Small intestine (tissue), 7 donors: ENCODE results near the gene WNT2B. TPM values are rescaled to one million over a fixed set of nuclear protein-coding genes. Genes with fewer than 3 reads are reported as not detected.

Experiments used
- DNase-seq, 2 donors: peaks; one replicate each; pipeline versions ENCODE4 v3.0.0 to v3.0.0-alpha.2; 2013
- FAIRE-seq: peaks from 2 replicates; lab custom pipeline; 2012; peaks lifted over from hg19 to GRCh38; lab: Jason Lieb, UNC
- H3K27ac ChIP-seq, 3 donors: one replicate each; pipeline ENCODE4 v1.5.1; 2013; ENCODE audit warnings: low read length in 2 of 3, mild to moderate bottlenecking in 2 of 3, control low read depth in 1 of 3, inconsistent platforms in 1 of 3, low read depth in 1 of 3, moderate library complexity in 1 of 3
- H3K27me3 ChIP-seq, 3 donors: one replicate each; pipeline ENCODE4 v1.6.1; 2013; ENCODE audit warnings: low read length in 3 of 3, inconsistent platforms in 1 of 3; ENCODE audit not compliant: control insufficient read depth in 3 of 3, insufficient read depth in 3 of 3
- H3K36me3 ChIP-seq, 3 donors: one replicate each; pipeline ENCODE4 v1.6.1; 2013; ENCODE audit warnings: low read length in 3 of 3, inconsistent platforms in 1 of 3, low read depth in 1 of 3, mild to moderate bottlenecking in 1 of 3, moderate library complexity in 1 of 3; ENCODE audit not compliant: control insufficient read depth in 3 of 3, insufficient read depth in 2 of 3
- H3K4me1 ChIP-seq, 3 donors: one replicate each; pipeline ENCODE4 v1.6.1; 2013; ENCODE audit warnings: low read length in 2 of 3, inconsistent platforms in 1 of 3, low read depth in 1 of 3, mild to moderate bottlenecking in 1 of 3, moderate library complexity in 1 of 3; ENCODE audit not compliant: control insufficient read depth in 3 of 3, insufficient read depth in 2 of 3
- H3K4me3 ChIP-seq, 3 donors: one replicate each; pipeline ENCODE4 v1.5.1; 2013; ENCODE audit warnings: low read length in 3 of 3, control low read depth in 1 of 3, inconsistent platforms in 1 of 3, low read depth in 1 of 3, mild to moderate bottlenecking in 1 of 3, moderate library complexity in 1 of 3
- H3K9me3 ChIP-seq, 2 donors: one replicate each; pipeline ENCODE4 v1.6.1; 2013; ENCODE audit warnings: low read depth in 1 of 2, low read length in 1 of 2; ENCODE audit not compliant: control insufficient read depth in 2 of 2, insufficient read depth in 1 of 2
- WGBS, 3 donors: extraction: QIAGEN DNeasy Blood & Tissue Kit; methylation state at CpG; one replicate each; pipeline ENCODE4 v1.1.7; 2013; 5-methylcytosine and 5-hydroxymethylcytosine counted together
- polyA plus RNA-seq, 4 donors: library from polyadenylated mRNA; stranded (reverse) in 3 of 4; unstranded in 1 of 4; fragments of 200-250 nt in 3 of 4; fragments of 120-200 nt in 1 of 4; gene quantifications; one replicate each; pipeline versions ENCODE4 v1.2.1 to v1.2.3, GENCODE V29; 2013
- donor health status: healthy with polysubstance abuse.
- donor health status: control.
- donor health status: control.
- donor health status: Bipolar disorder and iron deficiency.
- donor health status: healthy.

WNT2B gene
- polyA plus RNA-seq, 4 donors, result 1.6 to 4.3 (median 3.6) TPM

GRCh38 chr1:112536561-112536960, 27.8 kb downstream of the WNT2B start:
- Histone ChIP-seq H3K4me1 (no peaks in the 10 kb centered on the region), H3K9me3 (no peaks in the 10 kb centered on the region), H3K27ac (no peak overlapping the region), H3K4me3 (no peak overlapping the region), H3K27me3 (no peaks in the 10 kb centered on the region), H3K36me3 (peaks cover 4 to 20% (median 5%) of the 10 kb centered on the region in 3 donors)
- DNase-seq, result no peak
- no peak for FAIRE-seq
- 78 to 100% (median 91%) methylated on average over 2 of the region's 2 CpGs for WGBS, 3 donors

- no peaks in the 10 kb centered on the region for H3K27me3 ChIP-seq
- no peak for FAIRE-seq
- peaks cover 3 to 23% (median 4%) of the 10 kb centered on the region in 3 donors for H3K36me3 ChIP-seq
Observed at GRCh38 chr1:112537456-112537855, 28.7 kb downstream of the WNT2B start.

GRCh38 chr1:112538883-112539282, 30.1 kb downstream of the WNT2B start:
- no peak overlapping the region for H3K27ac ChIP-seq
- no peak overlapping the region for H3K4me3 ChIP-seq
- no peaks in the 10 kb centered on the region for H3K9me3 ChIP-seq
- peaks cover 3 to 23% (median 4%) of the 10 kb centered on the region in 3 donors for H3K36me3 ChIP-seq
- H3K27me3 ChIP-seq, result no peaks in the 10 kb centered on the region
- DNase-seq, result no peak
- H3K4me1 ChIP-seq, result no peaks in the 10 kb centered on the region
- no peak for FAIRE-seq
- 87 to 95% (median 93%) methylated on average over 3 of the region's 3 CpGs for WGBS, 3 donors

More at GRCh38 chr1:112537456-112537855, 28.7 kb downstream of the WNT2B start:
- no peak for DNase-seq
- Histone ChIP-seq H3K9me3 (no peaks in the 10 kb centered on the region), H3K27ac (no peak overlapping the region), H3K4me1 (no peaks in the 10 kb centered on the region), H3K4me3 (no peak overlapping the region)

GRCh38 chr1:112540226-112540794, 31.5 kb downstream of the WNT2B start:
- no peak for FAIRE-seq

GRCh38 chr1:112541299-112541698, 32.5 kb downstream of the WNT2B start:
- Histone ChIP-seq H3K4me3 (no peak overlapping the region), H3K27me3 (no peaks in the 10 kb centered on the region), H3K36me3 (peaks cover 3 to 22% (median 4%) of the 10 kb centered on the region in 3 donors), H3K27ac (no peak overlapping the region), H3K9me3 (no peaks in the 10 kb centered on the region), H3K4me1 (peaks cover 0 to 3% (median 0%) of the 10 kb centered on the region in 3 donors)
- 38 to 42% (median 39%) methylated on average over 1 of the region's 1 CpG for WGBS, 3 donors
- DNase-seq, result peak in 1 of 2 donors; percentile 66
- FAIRE-seq, result no peak

More at GRCh38 chr1:112540226-112540794, 31.5 kb downstream of the WNT2B start:
- H3K4me3 ChIP-seq, result no peak overlapping the region
- H3K27me3 ChIP-seq, result no peaks in the 10 kb centered on the region
- H3K27ac ChIP-seq, result no peak overlapping the region
- no peaks in the 10 kb centered on the region for H3K9me3 ChIP-seq
- peaks cover 3 to 21% (median 4%) of the 10 kb centered on the region in 3 donors for H3K36me3 ChIP-seq
- no peak for DNase-seq
- H3K4me1 ChIP-seq, result peaks cover 0 to 3% (median 0%) of the 10 kb centered on the region in 3 donors
- WGBS, 3 donors, result 0 to 72% (median 50%) methylated on average over 1 of the region's 1 CpG

GRCh38 chr1:112542206-112542973, 33.6 kb downstream of the WNT2B start:
- Histone ChIP-seq H3K4me1 (peaks cover 0 to 3% (median 0%) of the 10 kb centered on the region in 3 donors), H3K4me3 (no peak overlapping the region), H3K36me3 (peaks cover 3 to 22% (median 4%) of the 10 kb centered on the region in 3 donors), H3K27ac (no peak overlapping the region), H3K9me3 (no peaks in the 10 kb centered on the region), H3K27me3 (no peaks in the 10 kb centered on the region)
- 87 to 91% (median 90%) methylated on average over 9 of the region's 9 CpGs for WGBS, 3 donors
- DNase-seq, result peak in 1 of 2 donors; percentile 18
- no peak for FAIRE-seq

- FAIRE-seq (no peak), DNase-seq (peak; percentile 39 to 61)
- no peaks in the 10 kb centered on the region for H3K27me3 ChIP-seq
- H3K4me3 ChIP-seq, result no peak overlapping the region
- peaks cover 0 to 6% (median 0%) of the 10 kb centered on the region in 3 donors for H3K4me1 ChIP-seq
- H3K9me3 ChIP-seq, result no peaks in the 10 kb centered on the region
- H3K27ac ChIP-seq, result peak overlapping the region in 2 of 3 donors; percentile 66 to 75
- 47 to 63% (median 50%) methylated on average over 1 of the region's 1 CpG for WGBS, 3 donors
- peaks cover 0 to 20% (median 3%) of the 10 kb centered on the region in 3 donors for H3K36me3 ChIP-seq
Observed at GRCh38 chr1:112544011-112544688, 35.4 kb downstream of the WNT2B start.

- peak; percentile 5 for FAIRE-seq
Observed at GRCh38 chr1:112544751-112545150, 36.0 kb downstream of the WNT2B start.

More at GRCh38 chr1:112544751-112545150, 36.0 kb downstream of the WNT2B start:
- Histone ChIP-seq H3K4me3 (no peak overlapping the region), H3K27me3 (no peaks in the 10 kb centered on the region), H3K4me1 (peaks cover 0 to 10% (median 0%) of the 10 kb centered on the region in 3 donors), H3K27ac (peak overlapping the region in 1 of 3 donors; percentile 66), H3K36me3 (peaks cover 0 to 18% (median 3%) of the 10 kb centered on the region in 3 donors), H3K9me3 (no peaks in the 10 kb centered on the region)
- peak; percentile 18 to 51 for DNase-seq
- 53 to 70% (median 61%) methylated on average over 3 of the region's 3 CpGs for WGBS, 3 donors
